Keratinocyte (primary cell): ENCODE data around the gene CXCL8. TPM values are rescaled to one million over a fixed set of nuclear protein-coding genes. Genes with fewer than 3 reads are reported as not detected.
A peak's percentile ranks its signal among the peaks of the same experiment; 100 is the strongest.

ENCODE experiments used
- DNase-seq: peaks from one replicate; pipeline ENCODE4 v3.0.0-alpha.2; 2011; ENCODE audit warnings: low read depth, missing footprints, low spot score
- FAIRE-seq: peaks from 2 replicates; lab custom pipeline; 2011; peaks lifted over from hg19 to GRCh38; lab: Jason Lieb, UNC
- H2AFZ ChIP-seq: 2 replicates; pipeline ENCODE4 v1.6.0; 2012; ENCODE audit warnings: low read length, control low read depth, inconsistent platforms; ENCODE audit not compliant: control insufficient read depth
- H3K27ac ChIP-seq: 2 replicates; pipeline ENCODE4 v1.5.1; 2011; ENCODE audit warnings: low read length; ENCODE audit not compliant: control insufficient read depth, insufficient read depth
- H3K27me3 ChIP-seq: 3 replicates; pipeline ENCODE4 v1.6.0; 2011; ENCODE audit warnings: low read length; ENCODE audit not compliant: control insufficient read depth, insufficient read depth; ENCODE audit errors: extremely low read depth
- H3K36me3 ChIP-seq, 2 experiments: 2 replicates in 1 of 2; 3 replicates in 1 of 2; pipeline ENCODE4 v1.5.1; 2011; ENCODE audit warnings: low read length in 2 of 2, mild to moderate bottlenecking in 1 of 2; ENCODE audit not compliant: control insufficient read depth in 2 of 2, insufficient read depth in 2 of 2; ENCODE audit errors: extremely low read depth in 1 of 2
- H3K4me1 ChIP-seq: 3 replicates; pipeline ENCODE4 v1.5.1; 2011; ENCODE audit warnings: low read length; ENCODE audit not compliant: control insufficient read depth, insufficient read depth; ENCODE audit errors: extremely low read depth
- H3K4me2 ChIP-seq: 3 replicates; pipeline ENCODE4 v1.6.0; 2011; ENCODE audit warnings: low read depth, low read length; ENCODE audit not compliant: control insufficient read depth, insufficient read depth; ENCODE audit errors: extremely low read depth
- H3K4me3 ChIP-seq, 3 experiments: fragments of 200-600 bp in 1 of 3; sonication (generic) in 1 of 3; 2 replicates in 2 of 3; 3 replicates in 1 of 3; pipeline ENCODE4 v1.5.1; 2011 to 2016; ENCODE audit warnings: low read length in 3 of 3, mild to moderate bottlenecking in 3 of 3, control low read depth in 2 of 3, inconsistent platforms in 1 of 3, low read depth in 1 of 3, mixed read lengths in 1 of 3, mixed run types in 1 of 3, moderate library complexity in 1 of 3; ENCODE audit not compliant: control insufficient read depth in 2 of 3, insufficient read depth in 2 of 3; ENCODE audit errors: extremely low read depth in 1 of 3
- H3K79me2 ChIP-seq: 2 replicates; pipeline ENCODE4 v1.6.0; 2012; ENCODE audit warnings: low read length; ENCODE audit not compliant: control insufficient read depth, insufficient read depth
- H3K9ac ChIP-seq: 3 replicates; pipeline ENCODE4 v1.6.0; 2011; ENCODE audit warnings: low read length; ENCODE audit not compliant: control insufficient read depth, insufficient read depth; ENCODE audit errors: extremely low read depth
- H3K9me1 ChIP-seq: 3 replicates; pipeline ENCODE4 v1.6.0; 2011; ENCODE audit warnings: low read length; ENCODE audit not compliant: control insufficient read depth, insufficient read depth; ENCODE audit errors: extremely low read depth
- H3K9me3 ChIP-seq: 2 replicates; pipeline ENCODE4 v1.5.1; 2012; ENCODE audit warnings: low read depth, low read length; ENCODE audit not compliant: control insufficient read depth
- H4K20me1 ChIP-seq: 3 replicates; pipeline ENCODE4 v1.6.0; 2011; ENCODE audit warnings: low read length; ENCODE audit not compliant: control insufficient read depth, insufficient read depth; ENCODE audit errors: extremely low read depth
- EZH2 ChIP-seq: IDR thresholded peaks from one replicate; pipeline ENCODE4 v1.6.1; 2012; ENCODE audit warnings: inconsistent platforms, mild to moderate bottlenecking, low read length, moderate library complexity
- dilution Hi-C: fragments of 300-500 bp; cut with MboI; formaldehyde crosslinking; loops from one replicate; pipeline ENCODE4 v1.7.0; 2020; ENCODE audit warnings: low sequenced_read_pairs; ENCODE audit not compliant: extremely low pct_ligation_motif_present
- polyA plus RNA-seq, 5 experiments: library from polyadenylated mRNA; depleted of rRNA in 3 of 5; stranded (reverse) in 3 of 5; stranded (forward) in 1 of 5; unstranded in 1 of 5; fragments of >200 nt; gene quantifications; 1 replicate in 1 of 5; 2 replicates in 3 of 5; 3 replicates in 1 of 5; pipeline versions ENCODE4 v1.2.1 to v1.2.3, GENCODE V29; 2011 to 2012; ENCODE audit warnings: missing spikeins in 2 of 5, low read depth in 1 of 5, low replicate concordance in 1 of 5
- TF ChIP-seq, protein P1 (sequence below), 3 experiments: IDR thresholded peaks in 1 of 3; conservative IDR thresholded peaks in 1 of 3; optimal IDR thresholded peaks in 1 of 3; 2 replicates in 2 of 3; 3 replicates in 1 of 3; pipeline versions ENCODE3 to v1.5.1; 2011; ENCODE audit warnings: low read length in 3 of 3, mild to moderate bottlenecking in 3 of 3, moderate library complexity in 2 of 3, control low read depth in 1 of 3, inconsistent platforms in 1 of 3; ENCODE audit not compliant: insufficient read depth in 2 of 3; ENCODE audit errors: extremely low read depth in 1 of 3

Gene CXCL8
- polyA plus RNA-seq, 1 donor (not counting 4 experiments of a cell fraction or from before 2014, with no cell fraction given), result 65.4 TPM

DNA sequence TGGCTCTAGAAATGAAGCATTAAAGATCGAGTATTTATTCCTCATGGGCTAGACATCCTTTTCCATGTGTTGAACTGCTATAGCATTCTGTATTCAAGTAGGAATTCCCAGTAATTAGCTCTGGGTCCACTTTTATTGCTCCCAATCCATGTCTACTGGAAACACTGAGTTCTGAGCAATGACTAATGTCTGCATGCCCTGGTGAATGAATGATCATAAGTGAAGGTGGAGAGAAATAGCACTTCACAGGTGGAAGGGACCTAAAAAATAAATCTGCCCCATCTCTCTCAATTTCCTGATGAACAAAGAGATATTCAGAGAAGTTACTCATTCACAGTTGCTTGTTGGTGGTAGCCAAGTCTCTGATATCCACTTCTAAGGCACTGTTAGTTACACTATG lies 34.6 kb upstream of the CXCL8 start:
- no peaks in the 10 kb centered on the region for H3K36me3 ChIP-seq
- no peaks in the 10 kb centered on the region for H3K79me2 ChIP-seq
- TF ChIP-seq, protein P1, sequence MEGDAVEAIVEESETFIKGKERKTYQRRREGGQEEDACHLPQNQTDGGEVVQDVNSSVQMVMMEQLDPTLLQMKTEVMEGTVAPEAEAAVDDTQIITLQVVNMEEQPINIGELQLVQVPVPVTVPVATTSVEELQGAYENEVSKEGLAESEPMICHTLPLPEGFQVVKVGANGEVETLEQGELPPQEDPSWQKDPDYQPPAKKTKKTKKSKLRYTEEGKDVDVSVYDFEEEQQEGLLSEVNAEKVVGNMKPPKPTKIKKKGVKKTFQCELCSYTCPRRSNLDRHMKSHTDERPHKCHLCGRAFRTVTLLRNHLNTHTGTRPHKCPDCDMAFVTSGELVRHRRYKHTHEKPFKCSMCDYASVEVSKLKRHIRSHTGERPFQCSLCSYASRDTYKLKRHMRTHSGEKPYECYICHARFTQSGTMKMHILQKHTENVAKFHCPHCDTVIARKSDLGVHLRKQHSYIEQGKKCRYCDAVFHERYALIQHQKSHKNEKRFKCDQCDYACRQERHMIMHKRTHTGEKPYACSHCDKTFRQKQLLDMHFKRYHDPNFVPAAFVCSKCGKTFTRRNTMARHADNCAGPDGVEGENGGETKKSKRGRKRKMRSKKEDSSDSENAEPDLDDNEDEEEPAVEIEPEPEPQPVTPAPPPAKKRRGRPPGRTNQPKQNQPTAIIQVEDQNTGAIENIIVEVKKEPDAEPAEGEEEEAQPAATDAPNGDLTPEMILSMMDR (optimal IDR thresholded peaks at IDR 0.05 in 1 of 3, IDR thresholded peaks at IDR 0.05 in 1 of 3, conservative IDR thresholded peaks at IDR 0.05 in 1 of 3; ENCODE audit: extremely low read depth in 1 of 3, insufficient read depth in 2 of 3, low read length in 3 of 3), result no peak
- no peak for TF ChIP-seq EZH2
- dilution Hi-C loops, result no loop called here
- FAIRE-seq, result no peak
- peak overlapping the region; percentile 79 for H3K27ac ChIP-seq
- peak overlapping the region; percentile 65 for H3K4me2 ChIP-seq
- H3K9me3 ChIP-seq, result no peaks in the 10 kb centered on the region
- peaks cover 74% of the 10 kb centered on the region for H3K4me1 ChIP-seq
- H3K4me3 ChIP-seq, result no peak overlapping the region
- H3K9ac ChIP-seq, result no peak overlapping the region
- no peak for DNase-seq
- no peak overlapping the region for H2AFZ ChIP-seq
- no peaks in the 10 kb centered on the region for H3K27me3 ChIP-seq
- H3K9me1 ChIP-seq, result no peaks in the 10 kb centered on the region
- H4K20me1 ChIP-seq, result no peaks in the 10 kb centered on the region

DNA sequence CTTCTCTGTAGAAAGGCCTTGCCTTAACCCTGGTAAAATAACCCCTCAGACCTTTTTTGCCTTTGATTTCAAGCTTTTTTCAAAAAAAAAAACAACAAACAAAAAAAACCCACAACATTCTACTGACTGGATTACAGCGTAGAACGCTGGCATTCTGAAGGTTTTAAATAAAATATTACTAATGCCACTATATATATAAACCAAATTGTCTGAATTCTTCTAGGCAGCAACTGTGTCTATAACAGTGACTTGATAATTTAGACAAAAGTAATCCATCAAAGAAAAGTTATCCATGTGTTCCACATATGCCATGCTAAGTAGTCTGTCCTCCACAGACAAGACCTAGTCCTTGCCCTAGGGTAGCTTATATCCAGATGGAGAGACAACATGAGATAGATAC lies 33.6 kb upstream of the CXCL8 start:
- TF ChIP-seq EZH2, result no peak
- TF ChIP-seq, protein P1 (optimal IDR thresholded peaks at IDR 0.05 in 1 of 3, IDR thresholded peaks at IDR 0.05 in 1 of 3, conservative IDR thresholded peaks at IDR 0.05 in 1 of 3; ENCODE audit: extremely low read depth in 1 of 3, insufficient read depth in 2 of 3, low read length in 3 of 3), result no peak
- peak overlapping the region; percentile 55 for H3K27ac ChIP-seq
- H3K36me3 ChIP-seq, result no peaks in the 10 kb centered on the region
- no peaks in the 10 kb centered on the region for H3K9me3 ChIP-seq
- H3K9me1 ChIP-seq, result no peaks in the 10 kb centered on the region
- DNase-seq, result no peak
- H3K79me2 ChIP-seq, result no peaks in the 10 kb centered on the region
- H3K9ac ChIP-seq, result no peak overlapping the region
- peaks cover 68% of the 10 kb centered on the region for H3K4me1 ChIP-seq
- FAIRE-seq, result no peak
- H2AFZ ChIP-seq, result no peak overlapping the region
- dilution Hi-C loops, result no loop called here
- no peak overlapping the region for H3K4me3 ChIP-seq
- no peaks in the 10 kb centered on the region for H4K20me1 ChIP-seq
- no peaks in the 10 kb centered on the region for H3K27me3 ChIP-seq
- H3K4me2 ChIP-seq, result no peak overlapping the region
